Stomach smooth muscle (tissue), 2 donors: ENCODE data around the gene THSD7B.

Experiments used
- H3K27ac ChIP-seq: one replicate; pipeline ENCODE4 v1.7.0; 2013; ENCODE audit warnings: mild to moderate bottlenecking, low read length, inconsistent platforms
- H3K27me3 ChIP-seq, 2 donors: one replicate each; pipeline ENCODE4 v1.7.0; 2013; ENCODE audit warnings: low read length in 2 of 2; ENCODE audit not compliant: insufficient read depth in 2 of 2, control insufficient read depth in 1 of 2
- H3K36me3 ChIP-seq, 2 donors: one replicate each; pipeline ENCODE4 v1.7.0; 2013; ENCODE audit warnings: low read length in 2 of 2; ENCODE audit not compliant: control insufficient read depth in 2 of 2, insufficient read depth in 2 of 2
- H3K4me1 ChIP-seq: one replicate; pipeline ENCODE4 v1.7.0; 2013; ENCODE audit warnings: low read length; ENCODE audit not compliant: control insufficient read depth, insufficient read depth
- H3K4me3 ChIP-seq, 2 donors: one replicate each; pipeline ENCODE4 v1.7.0; 2013; ENCODE audit warnings: low read length in 2 of 2
- H3K9ac ChIP-seq, 2 donors: one replicate each; pipeline ENCODE4 v1.7.0; 2013; ENCODE audit warnings: low read length in 2 of 2, mild to moderate bottlenecking in 1 of 2
- H3K9me3 ChIP-seq, 2 donors: one replicate each; pipeline ENCODE4 v1.7.0; 2013; ENCODE audit warnings: low read length in 2 of 2; ENCODE audit not compliant: control insufficient read depth in 2 of 2
- donor health status: healthy.
- donor health status: Pancreatic carcinoma.

Gene THSD7B

GRCh38 chr2:137210039-137210438 is 444.7 kb downstream of the THSD7B start:
- Histone ChIP-seq H3K36me3 (no peaks in the 10 kb centered on the region), H3K4me1 (no peaks in the 10 kb centered on the region), H3K9me3 (no peaks in the 10 kb centered on the region), H3K9ac (no peak overlapping the region), H3K27me3 (no peaks in the 10 kb centered on the region), H3K4me3 (no peak overlapping the region), H3K27ac (no peak overlapping the region)

- no peaks in the 10 kb centered on the region for H3K36me3 ChIP-seq
- no peaks in the 10 kb centered on the region for H3K9me3 ChIP-seq
Observed at GRCh38 chr2:137211761-137212160, 446.4 kb downstream of the THSD7B start.

GRCh38 chr2:137220438-137220993 is 455.2 kb downstream of the THSD7B start:
- no peaks in the 10 kb centered on the region for H3K36me3 ChIP-seq

More at GRCh38 chr2:137211761-137212160, 446.4 kb downstream of the THSD7B start:
- no peak overlapping the region for H3K27ac ChIP-seq
- H3K27me3 ChIP-seq: no peaks in the 10 kb centered on the region
- no peaks in the 10 kb centered on the region for H3K4me1 ChIP-seq
- H3K4me3 ChIP-seq: no peak overlapping the region
- no peak overlapping the region for H3K9ac ChIP-seq

GRCh38 chr2:137221797-137222492 is 456.6 kb downstream of the THSD7B start:
- no peaks in the 10 kb centered on the region for H3K36me3 ChIP-seq
- no peaks in the 10 kb centered on the region for H3K4me1 ChIP-seq

More at GRCh38 chr2:137220438-137220993, 455.2 kb downstream of the THSD7B start:
- Histone ChIP-seq H3K27ac (no peak overlapping the region), H3K9ac (no peak overlapping the region), H3K4me1 (no peaks in the 10 kb centered on the region), H3K4me3 (no peak overlapping the region), H3K27me3 (no peaks in the 10 kb centered on the region), H3K9me3 (no peaks in the 10 kb centered on the region)

GRCh38 chr2:137223722-137224121 is 458.4 kb downstream of the THSD7B start:
- no peaks in the 10 kb centered on the region for H3K9me3 ChIP-seq
- H3K36me3 ChIP-seq: no peaks in the 10 kb centered on the region
- H3K9ac ChIP-seq: no peak overlapping the region
- no peak overlapping the region for H3K4me3 ChIP-seq
- H3K4me1 ChIP-seq: no peaks in the 10 kb centered on the region
- no peak overlapping the region for H3K27ac ChIP-seq
- no peaks in the 10 kb centered on the region for H3K27me3 ChIP-seq

More at GRCh38 chr2:137221797-137222492, 456.6 kb downstream of the THSD7B start:
- Histone ChIP-seq H3K27me3 (no peaks in the 10 kb centered on the region), H3K9me3 (no peaks in the 10 kb centered on the region), H3K9ac (no peak overlapping the region), H3K27ac (no peak overlapping the region), H3K4me3 (no peak overlapping the region)

GRCh38 chr2:137228566-137228965 is 463.2 kb downstream of the THSD7B start:
- Histone ChIP-seq H3K9ac (no peak overlapping the region), H3K27me3 (no peaks in the 10 kb centered on the region), H3K9me3 (no peaks in the 10 kb centered on the region), H3K4me3 (no peak overlapping the region), H3K36me3 (no peaks in the 10 kb centered on the region), H3K27ac (no peak overlapping the region), H3K4me1 (no peaks in the 10 kb centered on the region)

GRCh38 chr2:137229834-137230233 is 464.5 kb downstream of the THSD7B start:
- Histone ChIP-seq H3K9me3 (no peaks in the 10 kb centered on the region), H3K27me3 (no peaks in the 10 kb centered on the region), H3K27ac (no peak overlapping the region), H3K36me3 (no peaks in the 10 kb centered on the region), H3K4me3 (no peak overlapping the region), H3K4me1 (no peaks in the 10 kb centered on the region), H3K9ac (no peak overlapping the region)

- Histone ChIP-seq H3K9ac (no peak overlapping the region), H3K27me3 (no peaks in the 10 kb centered on the region), H3K27ac (no peak overlapping the region), H3K4me1 (no peaks in the 10 kb centered on the region), H3K9me3 (no peaks in the 10 kb centered on the region), H3K36me3 (no peaks in the 10 kb centered on the region), H3K4me3 (no peak overlapping the region)
Observed at GRCh38 chr2:137231628-137232027, 466.3 kb downstream of the THSD7B start.

GRCh38 chr2:137232076-137232475 is 466.7 kb downstream of the THSD7B start:
- Histone ChIP-seq H3K4me1 (no peaks in the 10 kb centered on the region), H3K27me3 (no peaks in the 10 kb centered on the region), H3K27ac (no peak overlapping the region), H3K9ac (no peak overlapping the region), H3K36me3 (no peaks in the 10 kb centered on the region), H3K9me3 (no peaks in the 10 kb centered on the region), H3K4me3 (no peak overlapping the region)

- no peak overlapping the region for H3K9ac ChIP-seq
- no peaks in the 10 kb centered on the region for H3K9me3 ChIP-seq
- no peaks in the 10 kb centered on the region for H3K4me1 ChIP-seq
- H3K4me3 ChIP-seq: no peak overlapping the region
- no peaks in the 10 kb centered on the region for H3K27me3 ChIP-seq
- no peaks in the 10 kb centered on the region for H3K36me3 ChIP-seq
- H3K27ac ChIP-seq: no peak overlapping the region
Observed at GRCh38 chr2:137233091-137233490, 467.7 kb downstream of the THSD7B start.

GRCh38 chr2:137237055-137237454 is 471.7 kb downstream of the THSD7B start:
- Histone ChIP-seq H3K4me3 (no peak overlapping the region), H3K9me3 (no peaks in the 10 kb centered on the region), H3K9ac (no peak overlapping the region), H3K36me3 (no peaks in the 10 kb centered on the region), H3K4me1 (no peaks in the 10 kb centered on the region), H3K27me3 (no peaks in the 10 kb centered on the region), H3K27ac (no peak overlapping the region)
